Esophagus muscularis mucosa (tissue), 3 donors: Measurements from ENCODE around the gene POLE3.

Source experiments
- CTCF ChIP-seq, 3 experiments: fragments of 200-600 bp in 2 of 3; fragments of 450-650 bp in 1 of 3; sonication (generic) in 2 of 3; IDR thresholded peaks; one replicate each; pipeline ENCODE4 v1.5.1; 2017 to 2019; ENCODE audit warnings: antibody characterized with exemption in 3 of 3, mild to moderate bottlenecking in 2 of 3, moderate library complexity in 1 of 3
- POLR2A ChIP-seq: fragments of 450-650 bp; IDR thresholded peaks from one replicate; pipeline ENCODE4 v1.6.1; 2017; ENCODE audit warnings: antibody characterized with exemption, moderate library complexity, mild to moderate bottlenecking, low read depth

GRCh38 chr9:113410207-113410864, at the start of gene POLE3, which contains the start of gene C9orf43:
- TF ChIP-seq CTCF (IDR thresholded peaks at IDR 0.05) (no peak), POLR2A (no peak)
